GM12892 (cell line): ENCODE measurements around the gene ENOPH1.

Experiments used
- POLR2A ChIP-seq: IDR thresholded peaks from 2 replicates; pipeline ENCODE4 v1.6.1; 2011; ENCODE audit warnings: low read depth, low read length, control low read depth
- POLR2AphosphoS5 ChIP-seq: IDR thresholded peaks from 2 replicates; pipeline ENCODE4 v1.6.1; 2011; ENCODE audit warnings: low read depth, low read length, control low read depth

DNA sequence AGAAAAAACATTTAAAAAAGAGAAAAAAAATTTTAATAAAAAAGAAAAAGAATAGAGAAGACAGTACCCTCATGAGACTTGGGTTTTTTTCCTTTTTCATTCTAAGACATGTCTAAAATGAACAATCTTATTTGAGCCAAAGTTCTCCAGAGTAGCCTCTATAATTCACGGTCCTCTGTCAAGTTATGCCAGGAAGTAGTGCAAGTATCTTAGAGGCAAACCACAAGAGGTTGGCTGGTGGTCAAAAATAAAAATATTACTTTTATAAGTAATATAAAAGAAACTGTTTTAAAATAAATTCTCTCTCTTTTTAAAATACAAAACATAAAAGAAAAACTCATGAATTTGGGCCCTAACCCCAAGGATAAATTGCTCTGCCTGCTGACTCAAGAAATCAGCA is 26.7 kb upstream of the ENOPH1 start:
- TF ChIP-seq POLR2A = no peak
- TF ChIP-seq POLR2AphosphoS5 = no peak
